Natural killer cell (primary cell): ENCODE data around the gene CAST. TPM values are rescaled to one million over a fixed set of nuclear protein-coding genes. Genes with fewer than 3 reads are reported as not detected.

Source experiments
- ATAC-seq, 3 donors: fragments of 150-1000 bp in 2 of 3; fragments of 200-7000 bp in 1 of 3; cut with Tn5 transposase; 1 replicate in 1 of 3; 2 replicates in 2 of 3; pipeline ENCODE4 v1.10.0; 2021; ENCODE audit warnings: mild to moderate bottlenecking in 2 of 3, moderate library complexity in 2 of 3
- DNase-seq, 2 donors: peaks; one replicate each; pipeline versions ENCODE4 v3.0.0 to v3.0.0-alpha.2; 2013 to 2021; ENCODE audit warnings: mixed read lengths in 1 of 2
- H3K27ac ChIP-seq: one replicate; pipeline ENCODE4 v1.5.1; 2013; ENCODE audit warnings: mild to moderate bottlenecking, low read length
- H3K27me3 ChIP-seq: one replicate; pipeline ENCODE4 v1.6.1; 2013; ENCODE audit warnings: low read length; ENCODE audit not compliant: control insufficient read depth, insufficient read depth
- H3K36me3 ChIP-seq: one replicate; pipeline ENCODE4 v1.6.1; 2013; ENCODE audit warnings: low read length; ENCODE audit not compliant: control insufficient read depth, insufficient read depth
- H3K4me1 ChIP-seq: one replicate; pipeline ENCODE4 v1.6.1; 2013; ENCODE audit warnings: low read length; ENCODE audit not compliant: control insufficient read depth, insufficient read depth
- H3K4me3 ChIP-seq: one replicate; pipeline ENCODE4 v1.5.1; 2013; ENCODE audit warnings: low read length
- H3K9me3 ChIP-seq: one replicate; pipeline ENCODE4 v1.6.1; 2013; ENCODE audit warnings: low read length; ENCODE audit not compliant: control insufficient read depth, insufficient read depth
- H3K27ac Mint-ChIP-seq, 2 donors: one replicate each; pipeline ENCODE4 v1.8.0; 2022; ENCODE audit warnings: mild to moderate bottlenecking in 2 of 2, mixed read lengths in 2 of 2, moderate library complexity in 1 of 2
- H3K27me3 Mint-ChIP-seq, 2 donors: one replicate each; pipeline ENCODE4 v1.8.0; 2022; ENCODE audit warnings: low read depth in 2 of 2, mixed read lengths in 2 of 2
- H3K36me3 Mint-ChIP-seq: one replicate; pipeline ENCODE4 v1.8.0; 2022; ENCODE audit warnings: mixed read lengths
- H3K4me1 Mint-ChIP-seq, 2 donors: one replicate each; pipeline ENCODE4 v1.8.0; 2022; ENCODE audit warnings: mixed read lengths in 2 of 2
- H3K4me3 Mint-ChIP-seq: one replicate; pipeline ENCODE4 v1.8.0; 2022; ENCODE audit warnings: mild to moderate bottlenecking, moderate library complexity, mixed read lengths
- H3K9me3 Mint-ChIP-seq, 2 donors: one replicate each; pipeline ENCODE4 v1.8.0; 2022; ENCODE audit warnings: mixed read lengths in 2 of 2
- CTCF ChIP-seq: fragments of 200-600 bp; IDR thresholded peaks from one replicate; pipeline ENCODE4 v1.8.0; 2022; ENCODE audit warnings: antibody characterized with exemption
- WGBS: methylation state at CpG from one replicate; pipeline ENCODE4 v1.1.7; 2013; ENCODE audit warnings: missing lambda C conversion rate; ENCODE audit not compliant: insufficient coverage; 5-methylcytosine and 5-hydroxymethylcytosine counted together
- intact Hi-C: fragments of 100-400 bp; cut with micrococcal nuclease; formaldehyde crosslinking; loops from one replicate; pipeline ENCODE4 v1.14.2; 2022
- total RNA-seq, 4 donors: library from RNA; stranded (reverse); fragments of 120-200 nt in 1 of 4; gene quantifications; one replicate each; pipeline versions ENCODE4 v1.2.3 to v1.2.4, GENCODE V29; 2013 to 2022

The CAST gene
- total RNA-seq, 3 donors from 2014 or later (not counting 1 experiment from before 2014, with no cell fraction given): 364 to 414 (median 376) TPM

GRCh38 chr5:96709152-96709821, 47.1 kb downstream of the CAST start:
- peaks cover 5% of the 10 kb centered on the region for H3K36me3 ChIP-seq
- no peaks in the 10 kb centered on the region for H3K36me3 Mint-ChIP-seq
- DNase-seq: no peak
- H3K9me3 Mint-ChIP-seq: no peaks in the 10 kb centered on the region
- WGBS: 100% methylated on average over 2 of the region's 3 CpGs
- no peak overlapping the region for H3K27ac ChIP-seq
- H3K27me3 ChIP-seq: no peaks in the 10 kb centered on the region
- peak overlapping the region; percentile 82 to 84 for H3K27ac Mint-ChIP-seq
- no peak overlapping the region for H3K4me3 Mint-ChIP-seq
- no peak for ATAC-seq
- intact Hi-C loops: no loop called here
- no peak for TF ChIP-seq CTCF
- no peaks in the 10 kb centered on the region for H3K9me3 ChIP-seq
- no peak overlapping the region for H3K4me3 ChIP-seq
- no peaks in the 10 kb centered on the region for H3K4me1 ChIP-seq
- peaks cover 60 to 73% of the 10 kb centered on the region in 2 donors for H3K4me1 Mint-ChIP-seq
- no peaks in the 10 kb centered on the region for H3K27me3 Mint-ChIP-seq

DNA sequence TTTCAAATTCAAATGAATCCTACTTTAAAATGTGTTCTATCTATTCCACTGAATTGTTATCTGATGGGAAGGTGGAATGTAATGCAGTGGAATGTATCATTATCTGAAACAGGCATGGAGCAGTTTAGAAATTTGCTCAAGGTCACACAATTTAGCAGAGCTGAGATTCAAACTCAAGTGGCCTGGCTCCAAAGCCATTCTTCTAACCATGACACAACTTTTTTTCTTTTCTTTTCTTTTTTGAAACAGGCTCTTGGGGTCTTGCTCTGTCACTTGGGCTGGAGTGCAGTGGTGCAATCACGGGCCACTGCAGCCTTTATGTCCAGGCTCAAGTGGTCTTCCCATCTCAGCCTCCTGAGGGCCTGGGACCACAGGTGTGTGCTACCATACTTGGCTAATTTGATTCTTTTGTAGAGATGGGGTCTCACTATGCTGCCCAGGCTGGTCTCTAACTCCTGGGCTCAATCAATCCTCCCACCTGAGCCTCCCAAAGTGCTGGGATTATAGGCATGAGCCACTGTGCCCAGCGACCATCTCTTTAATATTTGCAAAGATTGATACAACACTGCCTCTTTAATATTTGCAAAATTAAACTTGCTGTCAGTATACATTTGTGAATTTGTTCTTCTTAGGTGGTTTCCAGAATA, 50.0 kb downstream of the CAST start:
- TF ChIP-seq CTCF: no peak
- Histone ChIP-seq H3K27me3 (no peaks in the 10 kb centered on the region), H3K9me3 (no peaks in the 10 kb centered on the region), H3K36me3 (peaks cover 2% of the 10 kb centered on the region), H3K4me1 (peaks cover 16% of the 10 kb centered on the region), H3K27ac (no peak overlapping the region), H3K4me3 (no peak overlapping the region)
- H3K27ac Mint-ChIP-seq: peak overlapping the region; percentile 82 to 89
- DNase-seq (no peak), ATAC-seq (no peak)
- H3K27me3 Mint-ChIP-seq: no peaks in the 10 kb centered on the region
- no peaks in the 10 kb centered on the region for H3K36me3 Mint-ChIP-seq
- peaks cover 67 to 79% of the 10 kb centered on the region in 2 donors for H3K4me1 Mint-ChIP-seq
- H3K4me3 Mint-ChIP-seq: no peak overlapping the region
- no peaks in the 10 kb centered on the region for H3K9me3 Mint-ChIP-seq
- intact Hi-C loops: no loop called here
- WGBS: 97% methylated on average over 2 of the region's 2 CpGs

DNA sequence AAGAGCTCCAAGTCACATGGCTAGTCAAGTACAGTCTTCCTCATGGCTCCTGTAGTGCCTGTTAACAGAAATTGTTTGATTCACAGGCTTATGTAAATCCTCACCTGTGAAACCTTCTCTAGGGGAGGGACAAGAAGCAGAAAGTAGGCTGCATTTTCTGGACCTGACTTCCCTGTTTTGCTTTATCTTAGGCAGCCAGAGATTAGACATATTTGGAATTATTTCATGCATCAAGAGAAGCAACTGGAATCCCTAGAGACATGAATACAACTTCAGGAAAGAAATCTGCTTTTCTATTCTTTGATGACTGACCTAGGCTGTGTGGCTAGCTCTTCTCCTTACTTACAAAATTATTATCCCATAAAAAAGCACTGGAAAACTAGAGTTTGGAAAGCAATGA, 52.3 kb downstream of the CAST start:
- intact Hi-C loops: loop anchor here (2.0 kb wide), 1 partner anchor 54 kb away; no protein-coding TSS in a partner anchor
- H3K27me3 Mint-ChIP-seq: no peaks in the 10 kb centered on the region
- DNase-seq (peak in 1 of 2 donors; percentile 14), ATAC-seq (no peak)
- H3K9me3 Mint-ChIP-seq: no peaks in the 10 kb centered on the region
- no peak overlapping the region for H3K4me3 Mint-ChIP-seq
- no peak for TF ChIP-seq CTCF
- H3K9me3 ChIP-seq: no peaks in the 10 kb centered on the region
- peaks cover 25% of the 10 kb centered on the region for H3K4me1 ChIP-seq
- peak overlapping the region; percentile 82 to 89 for H3K27ac Mint-ChIP-seq
- H3K27ac ChIP-seq: peak overlapping the region; percentile 81
- no peak overlapping the region for H3K4me3 ChIP-seq
- peaks cover 2% of the 10 kb centered on the region for H3K36me3 ChIP-seq
- H3K4me1 Mint-ChIP-seq: peaks cover 69 to 77% of the 10 kb centered on the region in 2 donors
- no peaks in the 10 kb centered on the region for H3K36me3 Mint-ChIP-seq
- no peaks in the 10 kb centered on the region for H3K27me3 ChIP-seq
